Measurements from ENCODE around the gene ANKDD1A.

DNA sequence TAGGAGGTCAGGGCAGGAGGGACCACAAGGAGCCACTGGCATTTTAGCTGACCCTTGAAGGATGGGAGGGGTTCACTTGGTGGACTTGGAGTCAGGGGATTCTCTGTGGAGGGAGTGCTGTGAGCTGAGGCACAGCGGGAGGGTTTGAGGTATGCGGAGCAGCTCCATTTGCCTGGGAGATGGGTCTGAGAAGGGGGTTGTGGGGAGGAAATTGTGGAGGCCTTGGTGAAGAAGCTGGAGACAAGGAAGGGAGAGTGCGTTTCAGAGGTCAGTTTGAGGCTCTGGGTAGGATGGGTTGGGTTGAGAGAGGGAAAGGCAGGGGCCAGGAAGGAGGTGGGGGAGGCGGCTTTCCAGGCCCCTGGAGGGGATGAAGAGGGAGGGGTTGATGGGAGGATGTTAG lies 49.7 kb upstream of the ANKDD1A start:
- TF ChIP-seq, protein P1, sequence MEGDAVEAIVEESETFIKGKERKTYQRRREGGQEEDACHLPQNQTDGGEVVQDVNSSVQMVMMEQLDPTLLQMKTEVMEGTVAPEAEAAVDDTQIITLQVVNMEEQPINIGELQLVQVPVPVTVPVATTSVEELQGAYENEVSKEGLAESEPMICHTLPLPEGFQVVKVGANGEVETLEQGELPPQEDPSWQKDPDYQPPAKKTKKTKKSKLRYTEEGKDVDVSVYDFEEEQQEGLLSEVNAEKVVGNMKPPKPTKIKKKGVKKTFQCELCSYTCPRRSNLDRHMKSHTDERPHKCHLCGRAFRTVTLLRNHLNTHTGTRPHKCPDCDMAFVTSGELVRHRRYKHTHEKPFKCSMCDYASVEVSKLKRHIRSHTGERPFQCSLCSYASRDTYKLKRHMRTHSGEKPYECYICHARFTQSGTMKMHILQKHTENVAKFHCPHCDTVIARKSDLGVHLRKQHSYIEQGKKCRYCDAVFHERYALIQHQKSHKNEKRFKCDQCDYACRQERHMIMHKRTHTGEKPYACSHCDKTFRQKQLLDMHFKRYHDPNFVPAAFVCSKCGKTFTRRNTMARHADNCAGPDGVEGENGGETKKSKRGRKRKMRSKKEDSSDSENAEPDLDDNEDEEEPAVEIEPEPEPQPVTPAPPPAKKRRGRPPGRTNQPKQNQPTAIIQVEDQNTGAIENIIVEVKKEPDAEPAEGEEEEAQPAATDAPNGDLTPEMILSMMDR (IDR thresholded peaks at IDR 0.05), result no peak
- TF ChIP-seq POLR2AphosphoS5 (IDR thresholded peaks at IDR 0.05) (no peak), POLR2A (IDR thresholded peaks at IDR 0.05) (no peak)
